Measurements from ENCODE around the gene KLHL40.

Gene KLHL40

GRCh38 chr3:42666022-42666421, 19.3 kb upstream of the KLHL40 start:
- H3K4me3 ChIP-seq (ENCODE audit: low read depth, low read length), result no peak overlapping the region
- no peak for TF ChIP-seq CTCF (IDR thresholded peaks at IDR 0.05; ENCODE audit: borderline replicate concordance, insufficient read depth, low read depth, low read length)

- no peak for TF ChIP-seq CTCF (IDR thresholded peaks at IDR 0.05; ENCODE audit: borderline replicate concordance, insufficient read depth, low read depth, low read length)
- H3K4me3 ChIP-seq (ENCODE audit: low read depth, low read length), result no peak overlapping the region
Observed at GRCh38 chr3:42666577-42666998, 18.7 kb upstream of the KLHL40 start.

GRCh38 chr3:42667096-42667522, 18.2 kb upstream of the KLHL40 start:
- no peak for TF ChIP-seq CTCF (IDR thresholded peaks at IDR 0.05; ENCODE audit: borderline replicate concordance, insufficient read depth, low read depth, low read length)
- H3K4me3 ChIP-seq (ENCODE audit: low read depth, low read length), result no peak overlapping the region

GRCh38 chr3:42667523-42668412, 17.6 kb upstream of the KLHL40 start:
- no peak overlapping the region for H3K4me3 ChIP-seq (ENCODE audit: low read depth, low read length)
- TF ChIP-seq CTCF (IDR thresholded peaks at IDR 0.05; ENCODE audit: borderline replicate concordance, insufficient read depth, low read depth, low read length), result no peak

GRCh38 chr3:42668413-42668760, 16.9 kb upstream of the KLHL40 start:
- no peak overlapping the region for H3K4me3 ChIP-seq (ENCODE audit: low read depth, low read length)
- no peak for TF ChIP-seq CTCF (IDR thresholded peaks at IDR 0.05; ENCODE audit: borderline replicate concordance, insufficient read depth, low read depth, low read length)

- TF ChIP-seq CTCF (IDR thresholded peaks at IDR 0.05; ENCODE audit: borderline replicate concordance, insufficient read depth, low read depth, low read length), result no peak
- H3K4me3 ChIP-seq (ENCODE audit: low read depth, low read length), result no peak overlapping the region
Observed at GRCh38 chr3:42668793-42669217, 16.5 kb upstream of the KLHL40 start.

GRCh38 chr3:42670051-42670576, 15.2 kb upstream of the KLHL40 start:
- H3K4me3 ChIP-seq (ENCODE audit: low read depth, low read length), result no peak overlapping the region
- TF ChIP-seq CTCF (IDR thresholded peaks at IDR 0.05; ENCODE audit: borderline replicate concordance, insufficient read depth, low read depth, low read length), result no peak

All from GM12875 (cell line).